GM21381 (cell line): ENCODE results near the gene G2E3.
A peak's percentile ranks its signal among the peaks of the same experiment; 100 is the strongest.
"Not testable (repeated sequence)": the region's sequence is repeated elsewhere in the genome, so short reads cannot be mapped to it uniquely, and the experiment has no call there.

ENCODE experiments used
- ATAC-seq: cut with Tn5 transposase; IDR thresholded peaks from one replicate; pipeline ENCODE4 v1.9.1; 2021; ENCODE audit warnings: mild to moderate bottlenecking, moderate library complexity; ENCODE audit not compliant: unreplicated experiment

G2E3 gene

GRCh38 chr14:30558675-30559555 lies at the start of gene G2E3:
G2E3 (plus strand) TSS chr14:30559158; CDS start chr14:30581080, 21,922 bp downstream.
- ATAC-seq: peak; percentile 99

GRCh38 chr14:30517737-30518136 lies 41.2 kb upstream of the G2E3 start:
- ATAC-seq: no peak

DNA sequence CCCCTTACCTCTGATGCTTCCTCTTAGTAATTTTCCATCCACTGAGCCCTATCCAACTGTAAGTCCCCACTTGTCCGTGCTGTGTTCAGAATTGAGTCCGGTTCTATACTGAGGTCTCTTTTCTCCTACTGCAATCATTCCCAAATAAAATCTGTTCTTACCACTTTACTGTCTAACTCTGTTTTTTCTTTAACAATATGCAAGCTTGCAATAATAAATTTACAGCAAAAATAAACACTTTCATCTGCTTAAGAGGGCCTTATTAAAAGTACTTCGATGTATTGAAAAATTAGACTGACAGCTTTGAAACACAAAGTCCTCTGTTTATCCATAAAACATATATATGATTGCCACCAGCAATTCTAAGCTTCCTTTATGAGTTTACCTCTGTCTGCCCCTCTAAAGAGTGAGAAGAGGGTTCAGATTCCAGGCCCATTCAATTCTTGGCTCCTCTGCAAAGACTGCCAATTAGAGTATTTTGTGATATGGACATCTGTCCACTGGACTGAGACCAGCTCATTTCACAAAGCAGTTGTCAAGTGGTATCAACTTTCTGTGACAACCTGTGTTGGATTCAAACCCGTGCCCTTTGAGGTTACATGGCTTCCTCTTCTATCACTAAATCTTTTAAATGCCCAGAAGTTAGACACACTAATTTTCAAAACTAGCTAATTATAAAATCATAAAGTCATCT lies 39.9 kb upstream of the G2E3 start:
- ATAC-seq: no peak

DNA sequence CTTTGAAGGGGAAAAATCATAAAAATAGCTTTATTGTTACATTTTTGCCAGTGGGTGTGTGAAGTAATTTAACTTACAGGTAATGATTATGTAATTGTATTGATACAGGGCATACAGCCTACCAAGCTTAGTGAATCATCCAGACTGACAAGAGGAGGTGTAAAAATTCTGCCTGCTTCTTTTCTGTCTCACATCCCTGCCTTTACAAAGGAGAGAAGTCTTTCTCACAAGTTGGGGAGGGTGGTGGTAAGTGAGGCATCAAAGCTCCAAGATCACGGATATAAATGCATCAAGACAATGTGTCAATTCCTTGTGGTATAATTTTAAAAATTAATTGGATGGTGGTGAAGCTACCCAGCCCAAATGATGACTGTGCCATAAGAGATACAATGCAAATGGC lies 39.0 kb upstream of the G2E3 start:
- no peak for ATAC-seq

DNA sequence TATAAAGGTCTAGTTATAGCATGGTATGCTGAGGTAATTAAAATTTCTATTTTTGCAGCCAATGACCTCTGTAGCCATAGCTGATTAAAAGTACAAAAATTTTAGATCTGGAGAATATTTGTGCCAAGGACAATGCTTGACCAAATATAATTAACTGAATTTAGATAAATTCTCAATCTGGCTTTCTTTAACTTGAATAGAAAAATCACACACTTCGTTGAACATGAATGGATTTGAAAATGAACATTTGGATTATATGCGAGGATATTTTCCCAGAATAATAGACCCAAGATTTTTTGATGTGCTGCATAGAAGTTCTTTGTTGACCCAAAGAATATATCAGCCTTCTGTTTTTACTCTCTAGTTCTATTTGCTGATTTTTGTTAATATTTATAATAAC lies 38.4 kb upstream of the G2E3 start:
- ATAC-seq: no peak

- no peak for ATAC-seq
These were observed 36.8 kb upstream of the G2E3 start for GRCh38 chr14:30521899-30522736.

DNA sequence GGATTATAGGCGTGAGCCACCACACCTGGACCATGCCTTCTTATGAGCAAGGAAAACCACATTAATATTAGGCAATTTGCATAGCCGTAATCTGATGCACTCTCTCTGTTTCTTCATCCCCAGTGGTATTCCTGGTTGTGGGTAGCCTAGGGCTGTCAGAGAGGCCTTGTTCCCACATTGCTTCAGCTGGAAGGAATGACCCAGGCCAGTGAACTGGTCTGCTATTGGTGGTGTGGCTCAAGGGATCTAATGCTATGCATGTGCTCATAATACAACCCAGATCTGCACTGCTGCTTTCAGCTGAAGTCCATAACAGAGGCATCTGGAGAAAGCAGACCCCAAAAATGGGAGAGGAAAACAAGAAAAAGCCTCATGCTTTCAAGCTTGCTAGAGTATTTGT lies 33.1 kb upstream of the G2E3 start:
- ATAC-seq: no peak

DNA sequence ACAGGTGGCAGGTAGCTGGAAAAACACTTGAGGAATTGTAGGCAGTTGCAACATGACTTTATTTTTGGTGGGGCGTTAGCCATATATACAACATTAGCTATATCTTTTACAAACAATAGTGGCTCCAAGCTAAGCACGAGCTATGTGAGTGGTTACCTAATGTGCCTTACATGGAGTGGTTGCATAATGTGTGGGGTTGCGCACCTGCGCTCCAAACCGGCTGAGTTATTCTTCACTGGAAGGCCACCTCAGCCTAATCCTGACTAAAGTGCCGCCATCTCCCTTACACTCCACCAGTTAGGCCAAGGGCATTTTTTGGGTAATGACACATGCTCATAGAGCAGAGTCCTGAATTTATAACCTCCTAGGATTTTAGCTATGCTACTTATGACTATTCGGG lies 31.8 kb upstream of the G2E3 start:
- ATAC-seq: no peak

- ATAC-seq: no peak
These were observed 30.8 kb upstream of the G2E3 start for GRCh38 chr14:30528119-30528518.

- ATAC-seq: no peak
These were observed 29.9 kb upstream of the G2E3 start for GRCh38 chr14:30528778-30529642.

DNA sequence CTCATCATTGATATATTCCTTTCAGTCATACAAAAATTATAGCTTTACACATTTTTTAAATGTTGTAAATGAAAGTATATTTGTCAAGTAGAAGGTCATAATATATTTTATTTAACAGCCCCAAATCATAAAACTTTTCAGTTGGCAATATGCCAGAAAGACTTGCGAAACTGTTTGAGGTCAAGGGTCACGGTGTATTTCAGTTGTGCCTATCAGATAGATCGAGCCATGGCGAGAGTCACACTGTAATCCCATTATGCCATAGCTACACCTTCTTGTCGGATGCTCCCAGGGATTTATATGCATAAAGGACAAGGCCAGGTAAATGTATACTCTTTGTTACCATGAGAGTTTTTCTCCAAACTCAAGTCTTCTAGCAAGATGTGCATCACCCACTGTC lies 26.7 kb upstream of the G2E3 start:
- ATAC-seq: no peak

DNA sequence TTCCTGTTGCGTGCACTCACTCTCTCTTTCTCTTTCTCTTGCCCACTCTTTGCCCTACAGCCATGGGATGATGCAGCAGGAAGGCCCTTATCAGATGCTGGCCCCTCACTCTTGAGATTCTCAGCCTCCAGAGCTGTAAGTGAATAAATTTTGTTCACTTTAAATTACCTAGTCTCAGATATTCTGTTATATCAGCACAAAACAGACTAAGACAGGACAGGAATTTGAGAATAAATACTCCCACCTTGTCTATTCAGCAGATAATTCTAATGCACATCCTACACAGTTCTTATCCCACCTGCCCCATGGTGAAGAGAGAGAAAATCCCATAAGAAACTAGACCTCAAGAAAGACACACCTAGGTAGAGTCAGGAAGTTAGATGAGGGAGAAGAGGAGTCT lies 25.8 kb upstream of the G2E3 start:
- no peak for ATAC-seq

DNA sequence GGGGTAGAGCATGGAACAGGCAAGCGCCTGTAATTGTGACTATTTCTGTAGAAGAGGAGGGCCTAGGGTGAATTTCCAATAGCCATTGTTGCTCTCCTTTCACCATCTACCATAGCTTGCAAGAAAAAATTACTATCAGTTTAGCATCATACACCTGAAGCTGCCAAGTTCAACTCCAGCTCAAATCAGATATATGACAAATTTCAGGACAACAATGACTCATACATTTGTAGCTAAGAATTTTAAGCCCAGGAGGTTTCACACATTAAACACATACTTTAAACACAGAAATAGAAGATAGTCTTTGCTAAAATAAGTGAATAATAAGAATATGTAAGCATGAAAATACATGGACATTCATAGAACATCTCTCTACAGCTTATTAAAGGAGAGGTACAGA lies 17.6 kb upstream of the G2E3 start:
- ATAC-seq: no peak

DNA sequence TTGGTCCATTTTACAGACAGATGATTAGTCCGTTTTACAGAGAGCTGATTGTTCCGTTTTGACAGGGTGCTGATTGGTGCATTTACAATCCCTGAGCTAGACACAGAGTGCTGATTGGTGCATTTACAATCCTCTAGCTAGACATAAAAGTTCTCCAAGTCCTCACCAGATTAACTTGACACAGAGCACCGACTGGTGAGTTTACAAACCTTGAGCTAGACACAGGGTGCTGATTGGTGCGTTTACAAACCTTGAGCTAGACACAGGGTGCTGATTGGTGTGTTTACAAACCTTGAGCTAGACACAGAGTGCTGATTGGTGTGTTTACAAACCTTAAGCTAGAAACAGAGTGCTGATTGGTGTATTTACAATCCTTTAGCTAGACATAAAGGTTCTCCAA lies 12.2 kb upstream of the G2E3 start:
- not testable (repeated sequence) for ATAC-seq

DNA sequence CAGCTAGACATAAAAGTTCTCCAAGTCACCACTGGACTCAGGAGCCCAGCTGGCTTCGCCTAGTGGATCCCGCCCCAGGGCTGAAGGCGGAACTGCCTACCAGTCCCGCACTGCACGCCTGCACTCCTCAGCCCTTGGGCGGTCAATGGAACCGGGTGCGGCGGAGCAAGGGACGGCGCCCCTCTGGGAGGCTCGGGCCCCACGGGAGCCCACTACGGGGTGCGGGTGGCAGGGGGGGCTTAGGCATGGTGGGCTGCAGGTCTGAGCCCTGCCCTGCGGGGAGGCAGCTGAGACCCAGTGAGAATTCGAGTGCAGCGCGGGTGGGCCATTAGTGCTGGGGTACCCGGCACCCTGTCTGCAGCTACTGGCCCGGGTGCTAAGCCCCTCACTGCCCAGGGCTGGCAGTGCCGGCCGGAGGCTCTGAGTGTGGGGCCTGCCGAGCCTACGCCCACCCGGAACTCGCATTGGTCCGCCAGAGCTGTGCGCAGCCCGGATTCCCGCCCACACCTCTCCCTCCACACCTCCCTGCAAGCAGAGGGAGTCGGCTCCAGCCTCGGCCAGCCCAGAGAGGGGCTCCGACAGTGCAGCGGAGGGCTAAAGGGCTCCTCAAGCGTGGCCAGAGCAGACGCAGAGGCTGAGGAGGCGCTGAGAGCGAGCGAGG lies 11.4 kb upstream of the G2E3 start:
- no peak for ATAC-seq

- no peak for ATAC-seq
These were observed 8.6 kb upstream of the G2E3 start for GRCh38 chr14:30550335-30550734.

DNA sequence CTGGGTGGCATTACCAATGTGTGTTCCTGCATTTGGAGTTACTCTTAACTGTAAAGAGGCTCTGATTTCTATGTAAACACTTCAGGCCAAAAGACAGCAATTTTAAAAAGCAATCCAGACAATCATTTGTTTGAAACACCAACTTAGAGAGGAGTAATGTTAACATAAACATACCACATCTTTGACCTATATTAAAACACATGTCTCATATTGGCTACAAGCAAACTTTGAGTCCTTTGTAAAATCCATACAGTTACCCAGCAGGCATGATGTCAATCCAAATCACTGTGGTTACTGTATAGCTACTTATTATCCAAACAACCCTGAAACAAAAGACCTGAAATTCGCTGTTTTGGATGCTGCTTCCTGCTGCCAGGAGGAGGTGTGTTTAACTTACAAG lies 7.5 kb upstream of the G2E3 start:
- ATAC-seq: no peak

- ATAC-seq: no peak
These were observed 5.5 kb upstream of the G2E3 start for GRCh38 chr14:30553311-30553989.

DNA sequence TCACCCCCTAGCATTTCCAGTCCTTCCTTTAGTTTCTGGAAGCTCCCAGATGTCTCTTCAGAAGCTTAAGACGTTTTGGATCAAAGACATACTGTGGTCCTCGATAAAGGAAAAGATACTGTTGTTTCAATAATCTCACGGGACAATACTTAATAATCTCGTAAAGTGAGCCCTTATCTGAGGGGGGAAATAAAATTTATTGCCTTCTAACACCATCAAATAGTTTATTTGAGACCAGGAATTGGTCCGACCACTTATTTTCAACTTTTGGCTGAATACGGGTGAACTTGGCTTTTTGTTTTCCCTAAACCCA lies 640 bp upstream of the G2E3 start:
- ATAC-seq: no peak
